Measurements from ENCODE around the gene PLEKHA8.

Gene PLEKHA8

GRCh38 chr7:30166841-30167235, 138.6 kb downstream of the PLEKHA8 start:
- ChIA-PET CTCF (no interaction called here), POLR2A (no interaction called here)
- DNase-seq (ENCODE audit: extremely low spot score) = no peak
- TF ChIP-seq BHLHE40 (IDR thresholded peaks at IDR 0.05; ENCODE audit: borderline replicate concordance) (no peak), NFRKB (IDR thresholded peaks at IDR 0.05) (no peak), CTBP1 (IDR thresholded peaks at IDR 0.05; ENCODE audit: borderline replicate concordance) (no peak), ELF4 (IDR thresholded peaks at IDR 0.05) (no peak), FOXA1 (IDR thresholded peaks at IDR 0.05) (no peak), SUZ12 (IDR thresholded peaks at IDR 0.05) (no peak), LEF1 (IDR thresholded peaks at IDR 0.05; ENCODE audit: borderline replicate concordance) (no peak), PKNOX1 (IDR thresholded peaks at IDR 0.05) (no peak), HDGF (IDR thresholded peaks at IDR 0.05; ENCODE audit: borderline replicate concordance) (no peak), L3MBTL2 (conservative IDR thresholded peaks at IDR 0.05) (no peak), FOXK2 (IDR thresholded peaks at IDR 0.05) (no peak), TARDBP (IDR thresholded peaks at IDR 0.05) (no peak), FOXM1 (IDR thresholded peaks at IDR 0.05; ENCODE audit: borderline replicate concordance) (no peak), ZNF384 (IDR thresholded peaks at IDR 0.05) (no peak), ARNT (IDR thresholded peaks at IDR 0.05) (no peak)

GRCh38 chr7:30167901-30168300, 139.7 kb downstream of the PLEKHA8 start:
- ChIA-PET CTCF (no interaction called here), POLR2A (no interaction called here)
- TF ChIP-seq ARNT (IDR thresholded peaks at IDR 0.05) = no peak
- no peak for DNase-seq (ENCODE audit: extremely low spot score)

- CTCF ChIA-PET = no interaction called here
- DNase-seq (ENCODE audit: extremely low spot score) = no peak
- no peak for TF ChIP-seq SUZ12 (IDR thresholded peaks at IDR 0.05)
- TF ChIP-seq FOXK2 (IDR thresholded peaks at IDR 0.05) = no peak
- no peak for TF ChIP-seq NFRKB (IDR thresholded peaks at IDR 0.05)
- no peak for TF ChIP-seq FOXA1 (IDR thresholded peaks at IDR 0.05)
- TF ChIP-seq FOXM1 (IDR thresholded peaks at IDR 0.05; ENCODE audit: borderline replicate concordance) = no peak
- TF ChIP-seq TARDBP (IDR thresholded peaks at IDR 0.05) = no peak
- TF ChIP-seq L3MBTL2 (conservative IDR thresholded peaks at IDR 0.05) = no peak
- TF ChIP-seq ELF4 (IDR thresholded peaks at IDR 0.05) = no peak
- TF ChIP-seq PKNOX1 (IDR thresholded peaks at IDR 0.05) = no peak
- TF ChIP-seq ARNT (IDR thresholded peaks at IDR 0.05) = no peak
- TF ChIP-seq HDGF (IDR thresholded peaks at IDR 0.05; ENCODE audit: borderline replicate concordance) = no peak
- no peak for TF ChIP-seq ZNF384 (IDR thresholded peaks at IDR 0.05)
- TF ChIP-seq BHLHE40 (IDR thresholded peaks at IDR 0.05; ENCODE audit: borderline replicate concordance) = no peak
- no peak for TF ChIP-seq CTBP1 (IDR thresholded peaks at IDR 0.05; ENCODE audit: borderline replicate concordance)
- no peak for TF ChIP-seq SP1 (IDR thresholded peaks at IDR 0.05)
- no peak for TF ChIP-seq LEF1 (IDR thresholded peaks at IDR 0.05; ENCODE audit: borderline replicate concordance)
- POLR2A ChIA-PET = no interaction called here
Observed at GRCh38 chr7:30168835-30169573, 140.8 kb downstream of the PLEKHA8 start.

- no peak for DNase-seq (ENCODE audit: extremely low spot score)
- ChIA-PET CTCF (no interaction called here), POLR2A (no interaction called here)
- no peak for TF ChIP-seq SUZ12 (IDR thresholded peaks at IDR 0.05)
- TF ChIP-seq NFRKB (IDR thresholded peaks at IDR 0.05) = no peak
- no peak for TF ChIP-seq BHLHE40 (IDR thresholded peaks at IDR 0.05; ENCODE audit: borderline replicate concordance)
Observed at GRCh38 chr7:30169579-30169978, 141.4 kb downstream of the PLEKHA8 start.

- POLR2A ChIA-PET = no interaction called here
- TF ChIP-seq ARNT (IDR thresholded peaks at IDR 0.05) = no peak
- no peak for TF ChIP-seq ELF4 (IDR thresholded peaks at IDR 0.05)
- TF ChIP-seq TARDBP (IDR thresholded peaks at IDR 0.05) = no peak
- TF ChIP-seq ZNF384 (IDR thresholded peaks at IDR 0.05) = no peak
- no peak for TF ChIP-seq SUZ12 (IDR thresholded peaks at IDR 0.05)
- TF ChIP-seq CTBP1 (IDR thresholded peaks at IDR 0.05; ENCODE audit: borderline replicate concordance) = no peak
- TF ChIP-seq FOXK2 (IDR thresholded peaks at IDR 0.05) = no peak
- TF ChIP-seq BHLHE40 (IDR thresholded peaks at IDR 0.05; ENCODE audit: borderline replicate concordance) = no peak
- TF ChIP-seq FOXA1 (IDR thresholded peaks at IDR 0.05) = no peak
- TF ChIP-seq NFRKB (IDR thresholded peaks at IDR 0.05) = no peak
- TF ChIP-seq PKNOX1 (IDR thresholded peaks at IDR 0.05) = no peak
- no peak for TF ChIP-seq L3MBTL2 (conservative IDR thresholded peaks at IDR 0.05)
- no peak for TF ChIP-seq LEF1 (IDR thresholded peaks at IDR 0.05; ENCODE audit: borderline replicate concordance)
- DNase-seq (ENCODE audit: extremely low spot score) = no peak
- CTCF ChIA-PET = no interaction called here
Observed at GRCh38 chr7:30170476-30171205, 142.4 kb downstream of the PLEKHA8 start.

- TF ChIP-seq ZNF384 (IDR thresholded peaks at IDR 0.05) = no peak
- no peak for TF ChIP-seq FOXM1 (IDR thresholded peaks at IDR 0.05; ENCODE audit: borderline replicate concordance)
- TF ChIP-seq NFRKB (IDR thresholded peaks at IDR 0.05) = no peak
- TF ChIP-seq ARNT (IDR thresholded peaks at IDR 0.05) = no peak
- TF ChIP-seq ELF4 (IDR thresholded peaks at IDR 0.05) = no peak
- TF ChIP-seq HDGF (IDR thresholded peaks at IDR 0.05; ENCODE audit: borderline replicate concordance) = no peak
- TF ChIP-seq CTBP1 (IDR thresholded peaks at IDR 0.05; ENCODE audit: borderline replicate concordance) = no peak
- no peak for TF ChIP-seq SUZ12 (IDR thresholded peaks at IDR 0.05)
- no peak for TF ChIP-seq SP1 (IDR thresholded peaks at IDR 0.05)
- TF ChIP-seq LEF1 (IDR thresholded peaks at IDR 0.05; ENCODE audit: borderline replicate concordance) = no peak
- CTCF ChIA-PET = interaction anchor here (1.4 kb wide), 1 partner anchor 37 kb away, joined by 4 read pairs; the partner anchor contains the start of gene MTURN
- no peak for DNase-seq (ENCODE audit: extremely low spot score)
- POLR2A ChIA-PET = no interaction called here
Observed at GRCh38 chr7:30171766-30172447, 143.7 kb downstream of the PLEKHA8 start.
